K562 (cell line): ENCODE data around the gene ZCCHC24. TPM values are rescaled to one million over a fixed set of nuclear protein-coding genes. Genes with fewer than 3 reads are reported as not detected.

Experiments used
- DDX20 ChIP-seq: fragments of 450-650 bp; IDR thresholded peaks from 2 replicates; pipeline ENCODE4 v1.6.1; 2016; ENCODE audit warnings: missing genetic modification characterization, low read depth, mild to moderate bottlenecking, missing compliant biosample characterization, moderate library complexity
- ELF1 ChIP-seq: fragments of 200-800 bp; sonication (Bioruptor generic); IDR thresholded peaks from 2 replicates; pipeline ENCODE4 v1.6.1; 2016; ENCODE audit warnings: missing genetic modification characterization, missing compliant biosample characterization
- NFATC3 ChIP-seq: fragments of 450-650 bp; IDR thresholded peaks from 2 replicates; pipeline ENCODE4 v1.6.1; 2017; ENCODE audit warnings: mild to moderate bottlenecking
- SFPQ ChIP-seq: fragments of 200-400 bp; formaldehyde crosslinking; IDR thresholded peaks from 2 replicates; pipeline ENCODE4 v1.6.1; 2017; ENCODE audit warnings: mild to moderate bottlenecking, low read depth, low read length, moderate library complexity
- SOX6 ChIP-seq: fragments of 450-650 bp; IDR thresholded peaks from 2 replicates; pipeline ENCODE4 v1.6.1; 2014; ENCODE audit warnings: mild to moderate bottlenecking
- ZBTB40 ChIP-seq, 2 experiments: fragments of 450-650 bp in 1 of 2; sonication (generic) in 1 of 2; formaldehyde crosslinking in 1 of 2; IDR thresholded peaks; 2 replicates each; pipeline versions ENCODE4 v1.7.1 to v1.9.0; 2016 to 2022; ENCODE audit warnings: inconsistent platforms in 1 of 2, mild to moderate bottlenecking in 1 of 2, missing genetic modification reagents in 1 of 2
- ZEB2 ChIP-seq: fragments of 450-650 bp; IDR thresholded peaks from 2 replicates; pipeline ENCODE4 v1.6.1; 2016
- ZNF143 ChIP-seq: sonication (generic); formaldehyde crosslinking; IDR thresholded peaks from 2 replicates; pipeline ENCODE4 v1.9.0; 2022; ENCODE audit warnings: mild to moderate bottlenecking, missing genetic modification reagents
- ZNF280B ChIP-seq: fragments of 250-450 bp; sonication (Bioruptor Pico); IDR thresholded peaks from 2 replicates; pipeline ENCODE4 v1.5.1; 2021; ENCODE audit warnings: mild to moderate bottlenecking
- ZNF740 ChIP-seq, 3 experiments: fragments of 200-800 bp in 1 of 3; sonication (Bioruptor generic) in 1 of 3; sonication (generic) in 1 of 3; formaldehyde crosslinking in 1 of 3; IDR thresholded peaks; 2 replicates each; pipeline versions ENCODE4 v1.6.1 to v1.8.0; 2016 to 2022; ENCODE audit warnings: mild to moderate bottlenecking in 2 of 3, missing compliant biosample characterization in 2 of 3, missing genetic modification characterization in 2 of 3, missing genetic modification reagents in 1 of 3
- polyA plus RNA-seq, 8 experiments: library from polyadenylated mRNA; depleted of rRNA in 4 of 8; stranded (reverse) in 5 of 8; unstranded in 3 of 8; fragments of >200 nt; fragmentation: Nextera tagmentation in 2 of 8; fragmentation: Illumina TruSeq in 1 of 8; extraction: Ambion mirVana in 2 of 8; extraction: Trizol in 1 of 8; gene quantifications; 2 replicates each; pipeline versions ENCODE4 v1.2.1 to v1.2.3, GENCODE V29; 2011 to 2014; ENCODE audit warnings: inconsistent platforms in 1 of 8, missing spikeins in 1 of 8
- total RNA-seq, 7 experiments: library from RNA; depleted of rRNA in 6 of 7; stranded (reverse); fragments of >200 nt in 6 of 7; fragmentation: Illumina TruSeq in 2 of 7; extraction: Trizol in 2 of 7; gene quantifications; 2 replicates each; pipeline versions ENCODE4 v1.2.1 to v1.2.3, GENCODE V29; 2011 to 2021; ENCODE audit warnings: low replicate concordance in 1 of 7

Gene ZCCHC24
- total and polyA plus RNA-seq, 9 of the 15 experiments (the other 6 are each of a cell fraction or from before 2014, with no cell fraction given): 0.84 to 11.0 (median 4.6) TPM

GRCh38 chr10:79470096-79470495 lies 24.7 kb upstream of the ZCCHC24 start (continued):
- no peak for TF ChIP-seq ZBTB40 (IDR thresholded peaks at IDR 0.05)
- no peak for TF ChIP-seq ZBTB40 (CRISPR knock-in tag; IDR thresholded peaks at IDR 0.05)
- no peak for TF ChIP-seq ZNF280B (CRISPR knock-in tag)
- no peak for TF ChIP-seq ZNF740 (CRISPR knock-in tag; IDR thresholded peaks at IDR 0.05)
- no peak for TF ChIP-seq ZNF740 (tag; IDR thresholded peaks at IDR 0.05)
- no peak for TF ChIP-seq ZNF143 (CRISPR knock-in tag)
- TF ChIP-seq ZEB2: no peak
- TF ChIP-seq ELF1 (tag): no peak
- no peak for TF ChIP-seq SFPQ
- no peak for TF ChIP-seq NFATC3
- TF ChIP-seq DDX20 (tag): no peak
- TF ChIP-seq SOX6: no peak
